ENCODE data around the gene DRC3.

The DRC3 gene

GRCh38 chr17:18056214-18056613 is 83.6 kb downstream of the DRC3 start:
- no peak for DNase-seq (ENCODE audit: low read depth)

- no peak for DNase-seq (ENCODE audit: low read depth)
Observed at GRCh38 chr17:18059283-18059682, 86.6 kb downstream of the DRC3 start.

DNA sequence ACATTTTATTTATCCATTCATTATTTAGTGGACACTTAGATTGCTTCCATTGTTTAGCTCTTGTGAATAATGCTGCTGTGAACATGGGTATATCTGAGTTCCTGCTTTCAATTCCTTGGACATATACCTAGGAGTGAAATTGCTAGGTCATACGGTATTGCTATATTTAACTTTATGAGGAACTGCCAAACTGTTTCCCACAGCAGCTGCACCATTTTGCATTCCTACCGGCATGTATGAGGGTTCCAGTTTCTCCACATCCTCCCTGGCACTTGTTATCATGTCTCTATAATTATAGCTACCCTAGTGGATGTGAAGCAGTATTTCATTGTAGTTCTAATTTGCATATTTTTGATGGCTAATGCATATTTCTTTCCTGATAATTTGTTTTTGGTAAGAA is 91.4 kb downstream of the DRC3 start:
- no peak for DNase-seq (ENCODE audit: low read depth)

GRCh38 chr17:18065546-18065945 is 92.9 kb downstream of the DRC3 start:
- no peak for DNase-seq (ENCODE audit: low read depth)
